Suprapubic skin (tissue), 4 donors: ENCODE data around the gene LITAF. TPM values are rescaled to one million over a fixed set of nuclear protein-coding genes. Genes with fewer than 3 reads are reported as not detected.

Source experiments
- DNase-seq, 2 donors: peaks; one replicate each; pipeline ENCODE4 v3.0.0-alpha.2; 2019; ENCODE audit warnings: low spot score in 2 of 2
- H3K27ac ChIP-seq: fragments of 200-600 bp; sonication (generic); one replicate; pipeline ENCODE4 v1.5.1; 2019
- H3K27me3 ChIP-seq: fragments of 200-600 bp; sonication (generic); one replicate; pipeline ENCODE4 v1.5.1; 2019
- H3K36me3 ChIP-seq: fragments of 200-600 bp; sonication (generic); one replicate; pipeline ENCODE4 v1.5.1; 2019
- H3K4me1 ChIP-seq: fragments of 200-600 bp; sonication (generic); one replicate; pipeline ENCODE4 v1.5.1; 2019
- H3K4me3 ChIP-seq: fragments of 200-600 bp; sonication (generic); one replicate; pipeline ENCODE4 v1.5.1; 2019; ENCODE audit warnings: mild to moderate bottlenecking
- H3K9me3 ChIP-seq: fragments of 200-600 bp; sonication (generic); one replicate; pipeline ENCODE4 v1.5.1; 2019
- CTCF ChIP-seq, 2 donors: fragments of 200-600 bp in 1 of 2; fragments of 450-650 bp in 1 of 2; sonication (generic) in 1 of 2; IDR thresholded peaks; one replicate each; pipeline ENCODE4 v1.5.1; 2016 to 2019; ENCODE audit warnings: antibody characterized with exemption in 2 of 2, mild to moderate bottlenecking in 1 of 2, moderate library complexity in 1 of 2
- EP300 ChIP-seq: sonication (generic); formaldehyde crosslinking; IDR thresholded peaks from one replicate; pipeline ENCODE4 v1.6.1; 2017; ENCODE audit warnings: antibody characterized with exemption
- POLR2A ChIP-seq, 2 donors: fragments of 450-650 bp; IDR thresholded peaks; one replicate each; pipeline ENCODE4 v1.6.1; 2017; ENCODE audit warnings: antibody characterized with exemption in 2 of 2, mild to moderate bottlenecking in 2 of 2, moderate library complexity in 2 of 2
- POLR2AphosphoS5 ChIP-seq, 3 donors: sonication (generic); formaldehyde crosslinking; IDR thresholded peaks; one replicate each; pipeline ENCODE4 v1.6.1; 2017; ENCODE audit warnings: antibody characterized with exemption in 3 of 3
- WGBS: methylation state at CpG from one replicate; pipeline ENCODE4 v1.1.5; 2018; 5-methylcytosine and 5-hydroxymethylcytosine counted together
- total RNA-seq, 4 donors: library from RNA; depleted of rRNA; stranded (reverse); fragments of >200 nt; gene quantifications; one replicate each; pipeline ENCODE4 v1.1.0, GENCODE V29; 2016

The LITAF gene
- total RNA-seq, 4 donors from 2014 or later, result 48.8 to 82.2 (median 72.8) TPM

- TF ChIP-seq EP300 (no peak), POLR2A (IDR thresholded peaks at IDR 0.05) (no peak), POLR2AphosphoS5 (IDR thresholded peaks at IDR 0.05) (no peak), CTCF (IDR thresholded peaks at IDR 0.05) (no peak)
- Histone ChIP-seq H3K27me3 (no peaks in the 10 kb centered on the region), H3K27ac (no peak overlapping the region), H3K4me3 (no peak overlapping the region), H3K9me3 (no peaks in the 10 kb centered on the region), H3K36me3 (no peaks in the 10 kb centered on the region), H3K4me1 (peaks cover 54% of the 10 kb centered on the region)
- 95% methylated on average over 4 of the region's 4 CpGs for WGBS
- no peak for DNase-seq
Observed at GRCh38 chr16:11624205-11624604, 37.5 kb upstream of the LITAF start.

- Histone ChIP-seq H3K27me3 (no peaks in the 10 kb centered on the region), H3K27ac (peak overlapping the region; percentile 44), H3K4me1 (peaks cover 52% of the 10 kb centered on the region), H3K4me3 (peak overlapping the region; percentile 22), H3K9me3 (no peaks in the 10 kb centered on the region), H3K36me3 (no peaks in the 10 kb centered on the region)
- 57% methylated on average over 13 of the region's 19 CpGs for WGBS
- TF ChIP-seq EP300, result no peak
- DNase-seq, result no peak
Observed at GRCh38 chr16:11621920-11622651, 35.4 kb upstream of the LITAF start.

- DNase-seq, result no peak
- H3K4me3 ChIP-seq, result peak overlapping the region; percentile 22
- H3K27ac ChIP-seq, result peak overlapping the region; percentile 44
- H3K9me3 ChIP-seq, result no peaks in the 10 kb centered on the region
- WGBS, result 62% methylated on average over 6 of the region's 6 CpGs
- no peaks in the 10 kb centered on the region for H3K27me3 ChIP-seq
- peaks cover 50% of the 10 kb centered on the region for H3K4me1 ChIP-seq
- no peak for TF ChIP-seq CTCF (IDR thresholded peaks at IDR 0.05)
- H3K36me3 ChIP-seq, result no peaks in the 10 kb centered on the region
Observed at GRCh38 chr16:11621539-11621919, 34.8 kb upstream of the LITAF start.

- no peaks in the 10 kb centered on the region for H3K36me3 ChIP-seq
- TF ChIP-seq CTCF (IDR thresholded peaks at IDR 0.05) (no peak), POLR2AphosphoS5 (IDR thresholded peaks at IDR 0.05) (no peak), EP300 (no peak), POLR2A (IDR thresholded peaks at IDR 0.05) (no peak)
- 85% methylated on average over 8 of the region's 8 CpGs for WGBS
- no peak overlapping the region for H3K27ac ChIP-seq
- no peaks in the 10 kb centered on the region for H3K27me3 ChIP-seq
- no peak overlapping the region for H3K4me3 ChIP-seq
- no peaks in the 10 kb centered on the region for H3K9me3 ChIP-seq
- DNase-seq, result no peak
- H3K4me1 ChIP-seq, result peaks cover 48% of the 10 kb centered on the region
Observed at GRCh38 chr16:11620243-11621003, 33.7 kb upstream of the LITAF start.

GRCh38 chr16:11619327-11619851, 32.7 kb upstream of the LITAF start:
- Histone ChIP-seq H3K27ac (no peak overlapping the region), H3K36me3 (no peaks in the 10 kb centered on the region), H3K9me3 (no peaks in the 10 kb centered on the region), H3K4me1 (peaks cover 39% of the 10 kb centered on the region), H3K4me3 (no peak overlapping the region), H3K27me3 (no peaks in the 10 kb centered on the region)
- TF ChIP-seq POLR2AphosphoS5 (IDR thresholded peaks at IDR 0.05), result no peak
- TF ChIP-seq EP300, result no peak
- no peak for TF ChIP-seq POLR2A (IDR thresholded peaks at IDR 0.05)
- no peak for TF ChIP-seq CTCF (IDR thresholded peaks at IDR 0.05)
- DNase-seq, result no peak
- WGBS, result 100% methylated on average over 2 of the region's 2 CpGs
